OCI-LY1 (cell line): ENCODE results near the gene CELA2B.
"Not testable (repeated sequence)": the region's sequence is repeated elsewhere in the genome, so short reads cannot be mapped to it uniquely, and the experiment has no call there.

Experiments used
- H2AFZ ChIP-seq: fragments of 200-600 bp; sonication (generic), shearing (Covaris generic); 2 replicates; pipeline ENCODE4 v1.6.0; 2014; ENCODE audit warnings: antibody characterized with exemption, mild to moderate bottlenecking, low read length
- H3F3A ChIP-seq: fragments of 200-600 bp; sonication (generic), shearing (Covaris generic); 2 replicates; pipeline ENCODE4 v1.6.0; 2014; ENCODE audit warnings: mild to moderate bottlenecking, antibody characterized with exemption, low read length, moderate library complexity; ENCODE audit not compliant: insufficient read depth
- H3K27ac ChIP-seq: fragments of 200-600 bp; sonication (generic); 2 replicates; pipeline ENCODE4 v1.5.1; 2014; ENCODE audit warnings: low read length, mixed run types, mild to moderate bottlenecking, low read depth; ENCODE audit not compliant: poor library complexity, severe bottlenecking
- H3K27me3 ChIP-seq: fragments of 200-600 bp; sonication (generic); 2 replicates; pipeline ENCODE4 v1.6.0; 2014; ENCODE audit warnings: antibody characterized with exemption, mild to moderate bottlenecking, low read length, moderate library complexity; ENCODE audit not compliant: insufficient read depth
- H3K36me3 ChIP-seq: fragments of 200-600 bp; sonication (generic); 2 replicates; pipeline ENCODE4 v1.6.1; 2014; ENCODE audit warnings: mild to moderate bottlenecking, antibody characterized with exemption, low read length, moderate library complexity, mixed read lengths; ENCODE audit not compliant: insufficient read depth
- H3K4me1 ChIP-seq: fragments of 200-600 bp; sonication (generic); 2 replicates; pipeline ENCODE4 v1.5.1; 2014; ENCODE audit warnings: mild to moderate bottlenecking, low read length, moderate library complexity; ENCODE audit not compliant: insufficient read depth, severe bottlenecking
- H3K4me2 ChIP-seq: fragments of 200-600 bp; sonication (generic), shearing (Covaris generic); 2 replicates; pipeline ENCODE4 v1.6.1; 2014; ENCODE audit warnings: low read length
- H3K4me3 ChIP-seq: fragments of 200-600 bp; sonication (generic); 2 replicates; pipeline ENCODE4 v1.5.1; 2014; ENCODE audit warnings: low read length, low read depth, mild to moderate bottlenecking, mixed read lengths; ENCODE audit not compliant: poor library complexity, severe bottlenecking
- H3K79me2 ChIP-seq: fragments of 200-600 bp; shearing (Covaris generic); 2 replicates; pipeline ENCODE4 v1.6.1; 2016; ENCODE audit warnings: mixed run types, low read length, mixed read lengths; ENCODE audit not compliant: insufficient read depth
- H3K9ac ChIP-seq: fragments of 200-600 bp; sonication (generic), shearing (Covaris generic); 2 replicates; pipeline ENCODE4 v1.6.1; 2014; ENCODE audit warnings: mild to moderate bottlenecking, low read length, mixed read lengths
- H3K9me2 ChIP-seq: fragments of 200-600 bp; sonication (generic), shearing (Covaris generic); 2 replicates; pipeline ENCODE4 v1.6.1; 2014; ENCODE audit warnings: low read depth, mild to moderate bottlenecking, low read length, mixed read lengths
- H3K9me3 ChIP-seq: fragments of 200-600 bp; shearing (Covaris generic); 2 replicates; pipeline ENCODE4 v1.6.1; 2014; ENCODE audit warnings: low read length, mixed read lengths
- H4K20me1 ChIP-seq: fragments of 200-600 bp; sonication (generic), shearing (Covaris generic); 2 replicates; pipeline ENCODE4 v1.6.0; 2016; ENCODE audit warnings: mild to moderate bottlenecking, low read length; ENCODE audit not compliant: insufficient read depth
- CTCF ChIP-seq: fragments of 200-600 bp; sonication (generic), shearing (Covaris generic); IDR thresholded peaks from 2 replicates; pipeline ENCODE4 v1.5.1; 2017; ENCODE audit warnings: mild to moderate bottlenecking, antibody characterized with exemption, low read length, moderate library complexity, mixed read lengths
- EZH2 ChIP-seq: fragments of 200-600 bp; sonication (generic), shearing (Covaris generic); IDR thresholded peaks from 2 replicates; pipeline ENCODE4 v1.8.0; 2017; ENCODE audit warnings: borderline replicate concordance, mixed run types, mild to moderate bottlenecking, antibody characterized with exemption, low read length, moderate library complexity, mixed read lengths

The CELA2B gene

GRCh38 chr1:15475752-15476314 is at the start of gene CELA2B:
Gene CELA2B (plus strand): TSS chr1:15476104. CDS start chr1:15476126, 22 bp downstream.
- Histone ChIP-seq H3K4me1 (no peaks in the 10 kb centered on the region), H3K4me2 (no peak within 1 kb of the TSS), H4K20me1 (no peaks in the 10 kb centered on the region), H3K9me2 (no peaks in the 10 kb centered on the region), H3K36me3 (no peaks in the 10 kb centered on the region), H3K4me3 (no peak within 1 kb of the TSS), H3K79me2 (no peaks in the 10 kb centered on the region), H3K9me3 (no peaks in the 10 kb centered on the region), H3K9ac (no peak within 1 kb of the TSS), H3K27ac (no peak within 1 kb of the TSS), H3K27me3 (0 out of 2 replicates have a peak, but pooled peaks cover 4% of the 10 kb centered on the region), H2AFZ (no peak within 1 kb of the TSS), H3F3A (no peaks in the 10 kb centered on the region)
- TF ChIP-seq CTCF (no peak), EZH2 (no peak)

GRCh38 chr1:15426492-15427279 is 49.2 kb upstream of the CELA2B start:
- Histone ChIP-seq H3K4me1 (no peaks in the 10 kb centered on the region), H3K36me3 (no peaks in the 10 kb centered on the region), H3K27me3 (no peaks in the 10 kb centered on the region), H3K9ac (no peak overlapping the region), H4K20me1 (no peaks in the 10 kb centered on the region), H2AFZ (no peak overlapping the region), H3K9me3 (no peaks in the 10 kb centered on the region), H3K27ac (no peak overlapping the region), H3K79me2 (no peaks in the 10 kb centered on the region), H3F3A (no peaks in the 10 kb centered on the region), H3K9me2 (no peaks in the 10 kb centered on the region), H3K4me3 (no peak overlapping the region), H3K4me2 (no peak overlapping the region)
- TF ChIP-seq EZH2 (no peak), CTCF (no peak)

GRCh38 chr1:15427280-15427666 is 48.6 kb upstream of the CELA2B start:
- Histone ChIP-seq H3K36me3 (no peaks in the 10 kb centered on the region), H3K4me1 (no peaks in the 10 kb centered on the region), H3K9ac (no peak overlapping the region), H2AFZ (no peak overlapping the region), H3K4me3 (no peak overlapping the region), H3K9me2 (no peaks in the 10 kb centered on the region), H4K20me1 (no peaks in the 10 kb centered on the region), H3K27ac (no peak overlapping the region), H3K79me2 (no peaks in the 10 kb centered on the region), H3K27me3 (no peaks in the 10 kb centered on the region), H3F3A (no peaks in the 10 kb centered on the region), H3K4me2 (no peak overlapping the region), H3K9me3 (no peaks in the 10 kb centered on the region)
- TF ChIP-seq CTCF, result no peak
- TF ChIP-seq EZH2, result no peak

GRCh38 chr1:15428252-15428651 is 47.7 kb upstream of the CELA2B start:
- H3K9ac ChIP-seq, H3K27me3 ChIP-seq, H3K4me1 ChIP-seq, H3K79me2 ChIP-seq, H3K36me3 ChIP-seq, H4K20me1 ChIP-seq, H2AFZ ChIP-seq, H3K9me3 ChIP-seq, H3K4me3 ChIP-seq, H3K4me2 ChIP-seq, H3K9me2 ChIP-seq, H3F3A ChIP-seq, H3K27ac ChIP-seq: not testable (repeated sequence)
